CD4-positive, alpha-beta T cell treated with Interleukin-4 for 4 hours (primary cell): Measurements from ENCODE around the gene DNAJC1.
A peak's percentile ranks its signal among the peaks of the same experiment; 100 is the strongest.

Experiments
- DNase-seq: peaks from one replicate; pipeline ENCODE4 v3.0.0-alpha.2; 2020

The DNAJC1 gene

DNA sequence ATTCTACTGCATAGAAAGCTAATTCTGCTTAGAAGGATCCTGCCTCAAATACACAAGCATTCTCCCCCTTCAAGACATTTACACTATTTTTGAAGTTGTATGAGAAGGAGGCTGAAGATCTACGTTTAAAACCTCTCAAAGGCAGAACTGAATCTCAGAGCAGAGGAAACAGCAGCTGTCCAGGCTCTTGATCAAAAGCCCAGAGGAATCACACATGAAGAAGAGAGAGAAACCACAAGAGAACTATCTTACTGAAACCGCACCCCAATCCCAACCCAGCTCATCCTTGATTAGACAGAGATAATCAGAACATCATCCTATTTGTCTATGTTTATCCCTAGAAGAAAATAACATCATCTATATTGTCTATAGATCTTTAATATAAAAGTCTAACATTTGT lies 2.2 kb upstream of the DNAJC1 start:
- no peak for DNase-seq

DNA sequence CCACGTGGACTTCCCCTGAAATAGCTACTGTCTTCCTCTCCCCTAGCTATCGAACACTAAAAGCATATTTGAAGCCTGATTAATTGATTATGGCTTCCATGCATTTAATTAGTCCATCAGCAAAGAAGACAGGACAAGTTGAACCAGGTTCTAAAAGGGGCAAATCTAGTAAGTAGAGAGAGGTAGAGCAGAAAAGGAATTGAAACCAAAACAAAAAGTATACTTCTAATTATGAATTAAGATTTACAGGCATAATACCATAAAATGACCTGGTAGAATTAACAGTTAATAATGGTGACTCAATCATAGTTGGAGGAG lies 393 bp upstream of the DNAJC1 start:
- no peak for DNase-seq

DNA sequence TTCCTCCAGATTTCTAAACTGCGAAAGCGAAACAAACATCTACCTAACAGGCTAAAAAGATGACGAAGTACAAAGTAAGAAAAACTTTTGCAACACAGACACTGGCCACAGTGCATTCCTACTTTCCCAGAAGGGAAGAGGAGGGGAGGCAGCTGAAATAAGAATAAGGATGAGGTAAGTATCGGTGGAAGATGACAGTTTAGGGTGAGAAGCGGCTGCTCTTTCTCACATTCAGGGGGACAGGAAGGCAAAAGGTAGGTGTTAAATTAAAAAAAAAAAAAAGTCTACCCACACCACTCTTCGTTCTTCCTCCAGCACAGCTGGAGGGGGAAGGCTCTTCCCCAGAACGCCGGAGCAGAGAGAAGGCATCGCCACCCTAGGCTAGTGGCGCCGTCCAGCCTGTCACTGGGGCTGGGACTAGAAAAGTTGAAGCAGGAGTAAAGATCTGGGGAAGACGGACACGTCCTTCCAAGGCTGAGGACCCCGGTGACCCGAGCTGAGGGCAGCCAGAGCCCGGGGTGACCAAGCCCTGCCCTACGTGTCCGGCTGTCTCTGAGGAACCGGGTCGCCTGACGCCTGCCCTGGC lies 846 bp downstream of the DNAJC1 start:
- DNase-seq: peak; percentile 30

DNA sequence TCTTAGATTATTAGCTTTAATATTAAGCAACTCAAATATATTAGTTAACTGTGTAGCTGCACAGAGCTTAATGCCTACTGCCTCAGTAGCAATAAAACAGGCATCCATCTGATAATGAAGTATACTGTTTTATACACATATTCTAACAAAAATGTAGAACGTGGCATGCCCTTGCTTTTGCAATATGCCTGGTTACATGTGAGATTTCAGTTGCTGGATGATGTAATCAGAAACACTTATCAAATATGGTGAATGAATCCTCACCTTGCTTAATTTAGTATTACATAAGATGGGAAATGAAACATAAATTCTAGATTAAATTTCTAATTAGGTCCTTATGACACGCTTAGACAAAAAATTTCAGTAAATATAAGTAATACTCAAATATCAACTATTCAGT lies 8.0 kb downstream of the DNAJC1 start:
- DNase-seq: no peak

DNA sequence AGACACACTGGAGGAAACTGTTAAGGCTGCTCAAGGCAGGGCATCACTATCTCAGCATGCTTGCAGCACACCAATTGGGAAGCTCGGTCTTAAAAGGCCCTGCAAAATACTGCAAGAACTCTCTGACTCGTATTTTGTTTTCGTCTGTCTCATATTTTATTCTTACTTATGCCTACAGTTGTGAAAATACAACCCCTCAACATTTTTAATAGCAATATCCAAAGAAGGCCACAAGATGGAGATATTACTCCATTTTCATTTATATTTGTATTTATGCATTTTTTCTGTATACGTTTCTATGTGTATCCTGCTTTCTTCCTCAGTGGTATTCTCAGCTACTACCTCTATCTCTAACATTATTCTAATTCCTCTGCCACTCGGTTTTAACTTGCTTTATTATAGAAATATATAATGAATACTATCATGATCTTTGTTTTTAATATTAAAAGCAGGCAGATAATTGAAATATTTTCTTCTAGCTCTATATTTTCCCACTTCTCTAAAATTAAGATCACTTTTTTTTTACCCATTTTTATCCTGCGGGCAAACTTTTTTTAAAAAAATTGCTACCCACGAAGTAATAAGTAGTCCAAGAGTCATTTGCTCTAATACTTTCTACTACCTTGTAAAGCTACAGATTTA lies 10.0 kb downstream of the DNAJC1 start:
- peak; percentile 66 for DNase-seq

DNA sequence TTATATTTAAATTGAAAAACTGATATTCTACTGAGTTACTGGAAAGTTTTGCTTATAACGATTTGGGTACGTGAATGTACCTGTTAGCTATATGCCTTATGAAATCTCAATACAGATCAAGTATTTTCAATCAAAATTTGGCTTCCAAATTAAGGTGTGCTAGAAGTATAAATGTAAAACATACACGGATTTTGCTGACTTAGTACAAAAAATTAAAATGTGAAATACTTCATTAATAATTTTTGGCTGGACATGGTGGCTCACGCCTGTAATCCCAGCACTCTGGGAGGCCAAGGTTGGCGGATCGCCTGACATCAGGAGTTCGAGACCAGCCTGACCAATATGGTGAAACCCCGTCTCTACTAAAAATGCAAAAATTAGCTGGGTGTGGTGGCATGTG lies 11.7 kb downstream of the DNAJC1 start:
- DNase-seq: no peak

DNA sequence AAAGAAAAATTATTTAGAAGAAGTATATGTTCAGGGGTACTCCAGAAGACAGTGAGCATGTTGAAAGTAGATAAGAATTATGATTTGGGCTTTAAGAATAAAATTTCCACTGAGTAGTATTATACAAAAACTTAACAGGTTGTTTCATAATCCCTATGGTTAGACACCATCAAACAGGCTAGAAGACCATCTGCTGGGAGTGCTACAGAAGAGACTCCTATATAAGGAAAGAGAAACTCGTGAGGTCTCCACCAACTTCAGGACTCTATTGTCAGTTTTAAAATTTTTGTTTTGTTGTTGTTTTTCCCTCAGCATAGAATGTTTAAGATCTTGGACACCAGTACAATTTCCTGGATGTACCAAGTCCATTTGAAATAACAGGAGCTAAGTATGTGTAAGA lies 13.1 kb downstream of the DNAJC1 start:
- no peak for DNase-seq

DNA sequence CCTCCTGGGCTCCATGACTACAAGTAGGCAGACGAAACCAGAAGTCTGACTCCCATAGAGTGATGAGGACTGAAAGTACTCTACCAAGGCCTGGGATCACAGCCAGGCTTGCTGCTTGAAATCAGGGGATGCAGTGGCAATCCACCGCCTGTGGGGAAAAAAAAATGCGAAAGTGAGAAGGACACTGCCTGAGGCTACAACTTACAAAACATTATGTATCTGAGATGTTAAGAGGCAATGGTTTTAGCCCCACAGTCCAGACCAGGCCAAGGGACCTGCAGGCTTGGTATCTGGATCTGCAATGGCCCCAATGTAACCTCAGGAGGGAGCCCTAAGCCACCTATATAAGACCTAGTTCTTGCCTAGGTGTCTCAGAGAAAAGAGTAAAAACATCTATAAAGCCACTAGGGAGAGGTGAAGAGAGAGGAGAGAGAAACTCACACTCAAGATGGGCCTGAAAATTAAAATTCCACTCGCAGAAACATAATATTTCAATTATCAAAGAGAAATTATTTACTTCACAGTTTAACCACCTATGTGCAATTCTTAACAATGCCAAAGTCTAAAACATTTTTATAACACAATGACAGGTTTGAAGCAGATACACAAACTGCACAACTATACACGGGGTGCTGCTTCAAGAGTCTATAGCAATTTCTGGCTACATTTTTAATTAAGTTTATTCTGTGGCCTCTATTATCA lies 13.9 kb downstream of the DNAJC1 start:
- DNase-seq: peak; percentile 38

DNA sequence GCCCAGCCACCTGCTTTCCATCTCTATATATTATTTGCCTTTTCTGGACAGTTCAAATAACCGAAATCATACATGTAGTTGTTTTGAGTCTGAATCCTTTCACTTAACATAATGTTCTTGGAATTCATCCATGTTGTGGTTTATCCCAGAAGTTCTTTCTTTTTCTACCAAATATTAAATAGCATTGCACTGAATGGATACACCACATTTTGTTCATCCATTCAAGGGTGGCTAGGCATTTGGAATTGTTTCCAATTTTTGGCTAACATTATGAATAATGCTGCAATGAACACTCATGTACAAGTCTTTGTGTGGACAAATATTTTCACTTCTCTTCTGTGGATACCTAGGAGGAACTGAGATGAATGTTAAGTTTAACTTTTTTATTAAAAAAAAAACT lies 18.0 kb downstream of the DNAJC1 start:
- DNase-seq: no peak

DNA sequence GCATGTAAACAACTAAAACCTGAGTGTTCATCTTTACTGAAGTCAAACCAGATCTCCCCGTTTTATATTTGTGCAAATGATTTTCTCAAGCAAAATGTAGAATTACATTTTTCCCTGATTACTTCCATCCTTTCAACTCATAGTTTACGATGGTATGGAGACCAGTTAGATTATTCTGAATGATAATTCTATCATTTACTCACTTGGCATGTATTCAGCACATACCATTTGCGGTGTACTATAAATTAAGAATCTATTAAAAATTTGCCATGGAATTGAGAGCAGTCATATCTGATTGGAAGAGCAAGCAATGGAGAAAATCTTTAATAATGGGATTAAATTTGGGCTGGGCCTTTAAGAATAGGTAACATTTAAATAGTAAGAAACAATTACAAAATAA lies 22.4 kb downstream of the DNAJC1 start:
- DNase-seq: no peak

DNA sequence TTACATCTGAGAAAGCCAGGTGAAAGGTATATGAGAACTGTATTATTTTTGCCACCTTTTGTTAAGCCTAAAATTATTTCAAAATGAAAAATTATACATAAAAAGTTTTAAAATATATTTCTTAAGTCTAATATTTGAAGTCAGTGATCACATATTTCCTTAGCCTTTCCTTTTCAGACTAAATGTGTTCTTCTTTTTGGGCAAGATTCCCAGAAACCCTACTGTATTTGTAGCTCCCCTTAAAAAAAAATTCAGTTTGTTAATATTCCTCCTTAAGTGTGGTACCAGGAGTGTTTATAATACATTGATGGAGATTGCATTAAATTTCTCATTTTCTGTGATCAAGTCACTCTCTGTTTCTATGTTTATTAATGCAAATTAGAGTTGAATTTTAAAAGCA lies 22.8 kb downstream of the DNAJC1 start:
- DNase-seq: no peak

DNA sequence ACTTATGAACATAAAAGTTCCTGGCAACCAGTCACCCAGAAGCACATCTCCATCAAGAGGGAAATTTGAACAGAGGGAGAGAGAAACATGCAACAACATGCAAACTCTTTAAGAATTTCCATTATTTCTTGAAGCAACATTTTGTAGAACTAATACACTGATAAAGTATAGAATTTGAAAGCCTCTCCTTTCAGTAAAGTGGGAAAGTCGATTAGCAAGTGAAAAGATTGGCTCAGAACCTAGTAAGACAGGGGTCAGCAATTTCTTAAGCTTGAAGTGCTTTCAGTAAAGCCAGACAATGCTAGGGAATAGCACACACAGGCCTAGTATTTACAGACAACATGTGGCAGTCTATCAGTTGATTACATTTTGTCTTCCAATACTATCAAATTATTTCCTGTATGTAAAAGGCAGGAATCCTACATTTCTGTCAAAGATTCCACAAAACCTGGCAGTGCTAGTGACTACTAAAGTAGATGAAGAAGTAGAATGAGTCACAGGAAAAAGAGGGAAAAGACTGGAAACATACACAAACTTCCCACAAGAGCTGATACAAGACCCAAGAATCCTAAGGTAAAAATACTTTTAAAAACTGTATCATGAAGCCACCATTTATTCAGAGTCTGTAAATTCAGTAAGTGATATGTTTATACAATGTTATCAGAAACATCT lies 25.2 kb downstream of the DNAJC1 start:
- DNase-seq: no peak

DNA sequence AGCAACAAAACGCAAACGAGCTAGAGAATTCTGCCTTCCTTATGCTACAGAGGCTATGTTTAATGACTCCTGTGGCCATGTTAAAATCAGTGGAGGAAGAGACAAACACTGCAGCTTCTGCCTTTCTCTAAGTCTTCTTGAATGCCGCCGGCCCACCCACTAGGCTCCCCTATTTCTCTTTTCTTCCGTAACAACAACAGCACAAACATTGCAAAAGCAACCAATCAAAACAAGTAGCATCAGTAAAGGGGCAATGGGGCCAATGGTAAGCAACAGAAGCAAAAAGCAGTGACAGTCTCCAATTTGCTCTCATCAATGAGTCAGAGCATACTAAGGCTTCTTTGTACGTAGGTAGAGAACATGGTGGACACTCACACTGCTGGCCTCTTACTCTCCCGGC lies 26.8 kb downstream of the DNAJC1 start:
- no peak for DNase-seq

DNA sequence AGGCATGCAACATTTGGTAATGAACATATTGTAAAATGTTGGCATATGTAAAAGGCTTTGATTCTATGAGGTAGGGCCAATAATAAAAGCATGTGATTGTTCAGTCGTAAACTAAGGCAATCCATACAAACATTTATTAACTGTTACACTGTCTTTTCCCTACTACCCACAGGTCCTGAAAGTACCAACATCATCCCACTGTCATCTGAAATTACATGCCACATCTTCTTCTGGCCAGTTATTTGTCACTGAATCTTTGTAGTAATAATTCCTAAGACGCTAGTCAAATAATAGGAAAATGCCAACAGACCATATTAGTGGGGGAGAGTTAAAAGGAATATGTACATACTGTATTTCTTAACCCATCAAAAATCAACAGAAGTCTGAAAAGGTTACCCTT lies 27.2 kb downstream of the DNAJC1 start:
- DNase-seq: no peak

DNA sequence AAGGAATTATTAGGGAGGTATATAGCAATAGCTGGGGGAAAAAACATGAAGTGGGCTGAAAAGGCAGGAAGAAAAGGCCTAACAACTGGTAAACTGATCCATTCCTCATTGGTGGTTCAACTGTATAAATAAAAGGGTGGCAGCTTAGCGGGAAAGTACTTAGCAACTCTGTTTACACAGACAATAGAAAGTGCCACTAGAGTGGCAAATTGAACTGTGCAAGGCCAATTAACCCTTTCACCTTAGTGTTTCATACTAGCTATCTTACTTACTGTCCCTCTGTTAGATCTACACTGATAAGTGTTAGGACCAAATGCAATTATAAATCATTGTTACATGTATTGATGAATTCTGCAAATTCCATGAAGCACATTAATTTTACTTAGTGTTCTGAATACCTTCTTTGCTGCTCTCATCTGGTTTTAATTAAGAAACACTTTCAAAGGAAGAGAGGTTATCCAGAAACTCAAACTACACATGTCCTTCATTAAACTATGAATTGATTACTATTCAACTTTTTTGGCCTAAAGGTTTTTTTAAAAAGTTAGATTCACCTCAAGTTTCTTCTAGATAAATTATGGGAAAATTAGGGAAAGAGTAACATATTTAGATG lies 28.0 kb downstream of the DNAJC1 start:
- DNase-seq: no peak

DNA sequence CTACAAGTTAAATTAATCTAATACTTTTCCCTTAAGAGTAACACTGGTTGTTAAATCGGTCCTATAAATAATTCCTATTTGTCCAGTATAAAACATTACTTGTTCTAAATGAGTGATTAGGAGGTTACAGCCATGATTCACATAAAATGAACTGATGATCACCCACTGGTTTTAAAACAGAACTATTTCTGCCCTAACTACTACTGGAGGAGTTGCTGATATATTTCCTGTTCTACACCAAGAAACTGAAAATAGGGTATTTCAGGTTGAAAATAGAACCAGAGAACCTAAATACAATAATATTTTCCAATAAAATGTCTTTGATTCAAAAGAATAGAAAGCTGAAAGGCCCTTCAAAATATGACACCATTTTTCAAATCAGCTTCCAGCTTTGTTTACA lies 30.9 kb downstream of the DNAJC1 start:
- DNase-seq: no peak

DNA sequence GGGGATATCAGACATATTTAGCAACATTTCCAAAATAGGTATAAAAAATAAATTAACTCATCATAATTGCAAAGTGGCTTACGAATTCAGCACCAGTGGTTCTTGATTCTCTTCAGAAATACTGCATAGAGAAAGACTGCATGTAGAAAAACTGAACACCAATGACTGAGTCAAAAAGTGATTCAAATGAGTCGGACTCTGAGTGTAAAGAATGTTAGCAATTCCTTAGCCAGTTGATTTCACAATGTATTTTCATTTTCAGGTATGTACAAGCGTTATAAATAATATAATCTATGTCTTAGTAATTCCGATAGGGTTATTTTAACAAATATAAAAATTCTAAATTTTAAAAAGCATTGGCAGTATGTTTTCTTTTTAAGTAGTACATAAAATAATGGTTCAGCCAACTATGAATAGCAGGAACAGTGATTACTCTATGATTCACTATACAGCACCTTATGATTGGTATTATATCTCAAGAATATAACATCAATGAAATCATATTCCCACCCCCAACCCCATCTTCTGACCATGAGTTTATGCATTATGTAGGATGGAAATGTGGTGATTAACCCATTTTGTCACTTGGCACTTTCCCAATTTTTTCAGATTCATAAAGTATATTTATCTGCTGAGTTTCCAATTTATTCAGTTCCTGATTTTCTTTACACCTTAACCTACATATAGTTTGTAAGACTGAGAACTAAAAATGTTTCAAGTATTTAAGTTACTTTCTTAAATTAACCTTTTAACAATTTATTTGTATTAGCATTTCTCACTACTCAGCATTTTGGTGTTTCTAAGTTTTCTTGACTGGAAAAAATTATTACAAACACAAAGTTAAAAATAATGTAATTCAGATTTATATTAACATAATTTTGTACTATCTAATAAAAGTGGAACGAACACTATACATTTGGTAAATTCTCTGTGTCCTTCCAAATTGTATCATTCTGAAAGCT lies 33.9 kb downstream of the DNAJC1 start:
- no peak for DNase-seq

DNA sequence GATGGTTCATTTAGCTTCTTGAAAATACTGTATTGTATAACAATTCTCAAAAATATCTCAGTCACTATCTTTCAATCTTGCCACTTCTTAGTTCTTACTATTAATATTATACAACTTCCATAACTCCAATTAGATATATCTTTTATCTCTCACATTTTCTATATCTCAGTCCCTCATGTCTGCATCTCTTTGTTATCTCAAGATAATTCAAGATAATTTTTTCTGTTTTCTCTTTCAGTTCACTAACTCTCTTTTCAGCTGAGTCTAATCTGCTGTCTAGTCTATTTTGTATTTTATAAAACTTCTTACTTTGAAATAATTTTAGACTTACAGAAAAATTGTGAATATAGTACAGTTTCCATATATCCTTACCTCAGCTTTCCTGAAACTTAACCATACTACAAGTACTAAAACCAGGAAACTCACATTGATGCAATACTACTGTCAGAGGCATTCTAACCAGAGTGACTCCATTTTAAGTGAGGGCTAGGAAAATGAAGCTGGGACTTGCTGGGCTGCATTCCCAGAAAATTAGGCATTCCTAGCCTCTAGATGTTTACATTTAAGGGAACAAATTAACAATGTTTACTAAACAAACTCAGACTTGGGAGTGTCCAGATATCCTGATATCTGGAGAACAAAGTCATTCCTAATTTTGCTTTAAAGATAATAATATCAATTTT lies 38.4 kb downstream of the DNAJC1 start:
- DNase-seq: no peak

DNA sequence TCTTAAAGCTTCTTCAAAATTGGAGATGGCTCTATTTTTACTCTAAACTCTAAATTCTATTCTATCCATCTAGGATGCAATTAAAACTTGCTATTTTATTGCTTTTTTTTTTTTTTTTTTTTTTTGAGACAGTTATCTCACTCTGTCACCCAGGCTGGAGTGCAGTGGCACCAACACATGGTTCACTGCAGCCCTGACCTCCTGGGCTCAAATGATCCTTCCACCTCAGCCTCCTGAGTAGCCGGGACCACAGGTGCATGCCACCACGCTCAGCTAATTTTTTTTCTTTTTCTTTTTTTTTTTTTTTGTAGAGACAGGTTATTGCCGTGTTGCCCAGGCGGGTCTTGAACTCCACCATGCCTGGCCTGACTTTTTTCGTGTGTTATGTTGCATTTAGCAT lies 41.2 kb downstream of the DNAJC1 start:
- no peak for DNase-seq

DNA sequence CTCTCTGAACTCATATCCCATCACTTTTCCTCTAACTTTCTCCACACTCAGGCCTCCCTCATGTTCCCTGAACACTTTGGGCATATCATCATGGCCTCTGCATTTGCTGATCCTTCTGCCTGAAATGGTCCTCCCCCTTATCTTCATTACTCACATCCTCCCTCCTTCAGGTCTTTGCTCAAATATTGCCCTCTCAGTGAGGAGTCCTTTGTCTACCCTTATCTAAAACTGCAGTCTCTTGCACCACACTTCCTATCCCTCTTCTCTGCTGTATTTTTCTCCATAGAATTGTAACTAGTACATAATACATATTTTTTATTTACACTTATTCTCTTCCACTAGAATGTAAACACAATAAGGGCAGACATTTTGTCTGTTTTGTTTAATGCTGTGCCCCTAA lies 41.7 kb downstream of the DNAJC1 start:
- no peak for DNase-seq

DNA sequence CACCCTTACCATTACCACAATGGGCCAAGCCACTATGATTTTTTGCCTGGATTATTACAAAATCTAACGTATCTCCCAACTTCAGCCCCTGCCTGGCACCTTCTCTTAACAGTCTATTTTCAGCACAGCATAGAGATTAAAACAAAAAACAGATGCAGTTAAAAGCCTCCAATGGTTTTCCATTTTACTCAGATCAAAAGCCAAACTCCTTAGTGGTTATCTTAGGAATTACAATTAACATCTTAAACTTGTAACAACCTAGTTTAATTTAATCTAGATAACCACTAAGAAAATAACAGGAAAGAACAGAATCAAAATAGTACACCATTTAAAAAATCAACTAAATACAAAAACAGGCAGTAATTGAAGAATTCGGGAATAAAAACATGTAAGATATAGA lies 43.5 kb downstream of the DNAJC1 start:
- DNase-seq: no peak

DNA sequence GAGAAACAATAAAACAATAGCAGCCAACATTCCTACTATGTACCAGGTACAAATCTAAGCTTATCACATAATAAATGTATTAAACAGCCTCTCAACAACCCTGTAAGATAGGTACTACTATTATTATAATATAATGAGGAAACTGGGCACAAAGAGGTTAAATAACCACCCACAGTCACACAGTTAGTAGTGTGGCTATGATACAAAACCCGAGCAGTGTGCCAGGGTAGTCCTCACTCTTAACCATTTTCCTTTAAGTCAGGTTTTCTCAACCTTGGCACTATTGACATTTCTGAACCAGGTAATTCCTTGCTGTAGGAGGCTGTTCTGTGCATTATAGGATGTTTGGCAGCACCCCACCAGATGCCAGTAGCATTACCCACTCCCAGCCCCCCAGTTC lies 48.8 kb downstream of the DNAJC1 start:
- DNase-seq: no peak
